ENCODE data around the gene PLEKHB2.

PLEKHB2 gene

DNA sequence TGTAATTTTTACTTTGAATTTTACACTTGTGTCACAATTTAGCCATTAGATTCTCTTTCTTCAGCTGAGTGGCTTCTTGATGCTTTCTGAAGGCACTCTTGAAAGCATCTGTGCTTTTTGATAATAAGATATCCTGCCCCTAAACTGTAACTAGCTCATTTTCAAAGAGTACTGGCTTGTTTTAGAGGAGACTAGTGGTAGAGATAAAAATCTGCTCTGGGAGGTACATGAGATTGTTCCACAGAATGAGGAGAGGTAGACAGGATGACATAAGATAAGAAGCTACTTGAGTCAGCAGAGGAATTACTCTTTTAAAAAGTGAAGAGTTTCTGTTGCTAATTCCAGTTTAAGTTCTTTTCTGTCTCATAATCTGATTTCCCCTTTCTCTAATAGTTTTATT, 10.6 kb downstream of the PLEKHB2 start:
- H3K4me1 Mint-ChIP-seq, result peaks cover 72% of the 10 kb centered on the region
- H3K4me3 Mint-ChIP-seq, result no peak overlapping the region
- no peak for DNase-seq
- H3K27ac Mint-ChIP-seq, result no peak overlapping the region
- no peak for ATAC-seq
- no peaks in the 10 kb centered on the region for H3K27me3 Mint-ChIP-seq
- H3K9me3 Mint-ChIP-seq, result peaks cover 7 to 10% of the 10 kb centered on the region in 2 donors

DNA sequence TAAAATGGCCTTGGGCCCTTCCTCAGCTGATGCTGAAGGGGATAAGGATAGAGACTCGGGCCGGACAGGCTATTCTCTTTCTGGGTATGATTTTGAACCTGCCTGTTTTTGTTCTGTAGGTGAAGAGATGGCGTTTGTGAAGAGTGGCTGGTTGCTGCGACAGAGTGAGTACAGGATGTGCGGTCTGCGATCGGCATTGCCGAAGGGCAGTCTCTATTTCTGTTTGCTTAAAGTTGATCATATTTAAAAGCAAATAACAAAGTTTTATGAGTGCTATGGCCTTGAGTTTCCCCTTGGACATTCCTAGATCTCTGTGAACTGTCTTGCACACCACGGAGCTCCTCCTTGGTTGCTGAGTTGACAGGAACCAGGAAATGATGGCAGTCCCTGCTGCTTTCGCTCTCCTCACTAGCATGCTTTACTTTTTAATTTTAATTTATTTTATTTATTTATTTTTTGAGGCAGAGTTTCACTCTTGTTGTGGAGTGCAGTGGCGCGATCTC, 15.7 kb downstream of the PLEKHB2 start:
- H3K27ac Mint-ChIP-seq, result peak overlapping the region in 1 of 2 donors; percentile 41
- no peak for DNase-seq
- no peaks in the 10 kb centered on the region for H3K9me3 Mint-ChIP-seq
- H3K4me1 Mint-ChIP-seq, result peaks cover 29% of the 10 kb centered on the region
- H3K27me3 Mint-ChIP-seq, result no peaks in the 10 kb centered on the region
- no peak overlapping the region for H3K4me3 Mint-ChIP-seq
- ATAC-seq, result no peak

DNA sequence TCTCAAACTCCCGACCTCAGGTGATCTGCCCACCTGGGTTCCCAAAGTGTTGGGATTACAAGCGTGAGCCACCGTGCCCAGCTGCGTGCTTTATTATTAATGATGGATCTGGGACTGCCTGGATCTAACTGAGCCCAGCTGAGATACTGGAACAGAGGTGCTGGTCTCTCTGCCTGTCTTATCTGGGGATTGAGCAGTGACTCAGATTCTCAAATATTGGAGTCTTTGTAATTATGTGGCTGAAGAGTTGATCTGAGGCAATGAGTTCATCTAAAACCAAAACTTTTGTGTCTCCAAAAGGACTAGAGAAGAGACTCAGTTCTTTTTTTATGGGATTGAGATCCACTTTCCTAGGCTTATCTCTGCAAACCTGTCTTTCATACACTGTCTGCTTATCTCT, 16.3 kb downstream of the PLEKHB2 start:
- ATAC-seq (no peak), DNase-seq (no peak)
- no peaks in the 10 kb centered on the region for H3K9me3 Mint-ChIP-seq
- H3K27me3 Mint-ChIP-seq, result no peaks in the 10 kb centered on the region
- no peak overlapping the region for H3K4me3 Mint-ChIP-seq
- H3K4me1 Mint-ChIP-seq, result peaks cover 29% of the 10 kb centered on the region
- H3K27ac Mint-ChIP-seq, result no peak overlapping the region

DNA sequence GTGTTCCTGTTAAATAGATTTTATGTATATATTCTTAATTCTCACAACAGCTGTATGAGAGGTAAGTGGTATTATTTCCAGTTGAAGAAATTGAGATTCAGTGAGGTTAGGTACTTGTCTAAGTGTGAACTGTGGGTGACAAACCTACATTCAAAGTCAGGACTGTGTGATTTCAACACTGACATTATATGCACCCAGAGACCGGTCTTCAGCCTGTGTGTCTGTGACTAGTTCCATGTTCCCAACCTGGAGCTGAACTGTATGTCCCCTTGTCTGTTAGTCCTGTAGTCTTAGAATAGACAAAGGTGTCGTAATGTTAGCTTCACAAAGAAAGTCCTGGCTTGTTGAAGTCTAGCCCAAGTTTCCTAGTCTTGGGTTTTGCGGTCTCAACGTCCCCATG, 17.4 kb downstream of the PLEKHB2 start:
- ATAC-seq, result no peak
- Mint-ChIP-seq H3K4me1 (peaks cover 23% of the 10 kb centered on the region), H3K27me3 (no peaks in the 10 kb centered on the region), H3K4me3 (no peak overlapping the region), H3K27ac (no peak overlapping the region), H3K9me3 (no peaks in the 10 kb centered on the region)
- DNase-seq, result no peak

DNA sequence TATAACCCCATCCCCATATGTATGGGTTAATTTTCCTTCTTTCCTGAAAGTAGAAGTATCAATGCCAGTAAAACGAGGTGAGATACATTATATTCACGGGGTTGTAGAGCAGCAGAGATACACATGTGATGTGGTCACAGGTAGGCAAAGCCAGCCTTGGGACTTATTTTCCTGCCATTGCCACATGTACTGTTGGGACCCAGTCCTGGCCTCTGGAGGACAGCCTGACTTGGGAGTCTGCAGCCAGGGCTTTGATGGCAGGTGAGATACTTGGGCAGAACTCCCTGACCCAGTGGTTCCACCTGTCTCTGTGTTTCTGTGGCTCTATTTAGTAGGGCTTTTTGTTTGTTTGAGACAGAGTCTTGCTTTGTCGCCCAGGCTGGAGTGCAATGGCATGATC, 18.1 kb downstream of the PLEKHB2 start:
- Mint-ChIP-seq H3K4me1 (peaks cover 16% of the 10 kb centered on the region), H3K27ac (no peak overlapping the region), H3K9me3 (no peaks in the 10 kb centered on the region), H3K27me3 (no peaks in the 10 kb centered on the region), H3K4me3 (no peak overlapping the region)
- ATAC-seq (no peak), DNase-seq (no peak)

DNA sequence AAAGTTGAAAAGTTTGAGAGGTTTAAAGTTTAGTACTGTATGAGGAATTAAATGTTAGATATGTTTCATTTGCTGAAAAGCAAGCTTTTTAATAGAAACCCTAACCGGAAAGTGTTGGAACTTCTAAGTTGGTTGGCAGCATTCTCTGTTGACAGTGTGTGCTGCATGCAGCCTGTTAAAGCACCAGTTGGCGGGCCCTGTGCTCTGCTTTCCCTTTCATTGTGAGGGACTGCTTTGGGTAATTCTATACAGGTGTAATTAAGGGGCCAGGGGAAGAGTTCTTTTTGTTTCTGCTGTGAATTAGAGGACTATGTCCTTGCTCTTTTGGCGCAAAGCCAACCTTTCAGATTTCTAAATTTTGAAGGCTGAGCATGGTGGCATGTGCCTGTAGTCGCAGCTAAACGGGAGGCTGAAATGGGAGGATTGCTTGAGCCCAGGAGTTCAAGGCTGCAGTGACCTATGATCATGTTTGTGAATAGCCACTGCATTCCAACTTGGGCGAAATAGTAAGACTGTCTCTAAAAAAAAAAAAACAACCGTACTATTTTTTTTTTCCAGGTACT, 20.1 kb downstream of the PLEKHB2 start:
- Mint-ChIP-seq H3K4me3 (no peak overlapping the region), H3K27me3 (no peaks in the 10 kb centered on the region), H3K4me1 (no peaks in the 10 kb centered on the region), H3K9me3 (no peaks in the 10 kb centered on the region), H3K27ac (no peak overlapping the region)
- DNase-seq (no peak), ATAC-seq (no peak)

DNA sequence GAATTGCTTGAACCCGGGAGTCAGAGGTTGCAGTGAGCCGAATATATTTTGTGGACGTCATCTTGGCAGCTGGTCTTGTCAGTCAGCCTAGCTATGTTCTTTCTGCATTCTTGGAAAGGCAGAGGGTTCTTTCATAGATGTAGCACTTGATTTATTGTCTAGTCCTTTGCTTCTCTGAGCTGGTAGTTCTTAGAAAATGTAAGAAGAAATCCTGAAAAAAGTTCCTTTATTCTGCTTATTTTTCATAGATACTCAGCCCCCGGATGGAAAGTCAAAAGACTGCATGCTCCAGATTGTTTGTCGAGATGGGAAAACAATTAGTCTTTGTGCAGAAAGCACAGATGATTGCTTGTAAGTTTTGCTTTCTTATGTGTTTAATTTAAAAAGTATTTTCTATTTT, 21.3 kb downstream of the PLEKHB2 start:
- Mint-ChIP-seq H3K27ac (no peak overlapping the region), H3K4me1 (no peaks in the 10 kb centered on the region), H3K4me3 (no peak overlapping the region), H3K9me3 (no peaks in the 10 kb centered on the region), H3K27me3 (no peaks in the 10 kb centered on the region)
- ATAC-seq, result no peak
- DNase-seq, result no peak

DNA sequence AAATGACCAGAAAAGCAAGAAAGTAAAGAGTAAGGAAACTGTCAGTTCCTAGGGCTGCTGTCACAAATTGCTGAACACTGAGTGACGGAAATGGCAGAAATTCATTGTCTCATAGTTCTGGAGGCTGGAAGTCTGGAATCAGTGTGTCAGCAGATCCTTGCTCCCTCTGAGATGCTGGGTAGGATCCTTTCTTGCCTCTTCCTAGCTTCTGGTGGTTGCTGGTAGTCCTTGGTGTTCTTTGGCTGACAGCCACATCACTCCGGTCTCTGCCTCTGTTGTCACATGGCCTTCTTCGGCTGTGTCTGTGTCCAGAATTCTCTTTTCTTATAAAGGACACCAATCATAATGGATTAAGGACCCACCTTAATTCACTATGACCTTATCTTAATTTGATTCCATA, 21.9 kb downstream of the PLEKHB2 start:
- no peaks in the 10 kb centered on the region for H3K9me3 Mint-ChIP-seq
- H3K27me3 Mint-ChIP-seq, result no peaks in the 10 kb centered on the region
- DNase-seq (no peak), ATAC-seq (no peak)
- H3K4me1 Mint-ChIP-seq, result no peaks in the 10 kb centered on the region
- H3K4me3 Mint-ChIP-seq, result no peak overlapping the region
- H3K27ac Mint-ChIP-seq, result no peak overlapping the region

DNA sequence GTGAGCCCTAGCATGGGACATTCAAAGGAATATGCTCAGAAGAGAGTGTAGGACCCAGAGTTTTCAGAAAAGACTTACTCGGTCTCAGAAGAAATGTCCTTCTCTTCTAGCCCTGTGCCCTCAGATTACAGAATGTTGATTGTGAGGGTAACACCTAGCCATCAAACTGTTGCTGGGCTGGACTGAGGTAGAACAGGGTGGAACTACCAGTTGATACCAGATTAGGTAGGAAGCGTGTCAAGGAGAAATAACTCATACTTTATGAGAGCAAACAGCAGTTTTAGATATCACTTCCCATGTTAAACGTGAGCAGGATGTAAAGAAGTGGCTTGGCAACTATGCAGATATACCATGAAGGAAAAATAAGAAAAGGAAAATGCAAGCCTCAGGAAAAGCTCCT, 22.8 kb downstream of the PLEKHB2 start:
- Mint-ChIP-seq H3K4me3 (no peak overlapping the region), H3K27me3 (no peaks in the 10 kb centered on the region), H3K9me3 (no peaks in the 10 kb centered on the region), H3K4me1 (peaks cover 6% of the 10 kb centered on the region), H3K27ac (no peak overlapping the region)
- DNase-seq (no peak), ATAC-seq (no peak)

DNA sequence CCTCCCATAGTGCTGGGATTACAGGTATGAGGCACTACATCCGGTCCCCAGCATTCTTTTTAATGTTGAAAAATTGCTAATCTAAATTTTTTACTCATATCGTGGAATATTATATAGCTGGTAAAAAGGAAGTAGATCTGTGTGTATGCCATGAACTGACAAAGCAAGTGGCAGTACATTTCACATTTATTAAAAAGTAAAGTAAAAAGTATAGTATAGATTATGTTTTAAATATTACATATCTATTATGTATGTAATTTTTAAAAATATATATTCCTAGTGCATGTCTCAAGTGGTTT, 25.1 kb downstream of the PLEKHB2 start:
- Mint-ChIP-seq H3K4me1 (peaks cover 6% of the 10 kb centered on the region), H3K9me3 (no peaks in the 10 kb centered on the region), H3K27me3 (no peaks in the 10 kb centered on the region), H3K27ac (no peak overlapping the region), H3K4me3 (no peak overlapping the region)
- no peak for DNase-seq
- ATAC-seq, result no peak

DNA sequence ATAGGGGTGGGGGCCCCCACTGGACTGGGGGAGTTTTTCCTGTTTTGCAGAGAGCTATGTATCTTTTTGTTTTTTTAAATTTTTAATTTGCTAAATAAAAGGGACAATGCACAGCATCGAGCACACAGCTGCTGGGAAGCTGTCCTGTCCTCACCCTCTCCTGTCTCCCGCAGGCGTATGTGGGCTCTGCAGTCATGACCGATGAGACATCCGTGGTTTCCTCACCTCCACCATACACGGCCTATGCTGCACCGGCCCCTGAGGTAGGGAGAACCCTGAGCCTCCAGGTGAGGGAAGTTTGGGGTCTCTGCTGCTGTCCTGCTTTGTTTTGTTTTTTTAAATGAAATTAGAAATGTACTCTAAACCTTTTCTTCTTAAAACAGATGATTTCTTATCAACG, 27.6 kb downstream of the PLEKHB2 start:
- Mint-ChIP-seq H3K4me3 (no peak overlapping the region), H3K27ac (peak overlapping the region in 1 of 2 donors; percentile 72), H3K27me3 (no peaks in the 10 kb centered on the region), H3K9me3 (no peaks in the 10 kb centered on the region), H3K4me1 (peaks cover 16% of the 10 kb centered on the region)
- no peak for DNase-seq
- peak; percentile 66 for ATAC-seq

DNA sequence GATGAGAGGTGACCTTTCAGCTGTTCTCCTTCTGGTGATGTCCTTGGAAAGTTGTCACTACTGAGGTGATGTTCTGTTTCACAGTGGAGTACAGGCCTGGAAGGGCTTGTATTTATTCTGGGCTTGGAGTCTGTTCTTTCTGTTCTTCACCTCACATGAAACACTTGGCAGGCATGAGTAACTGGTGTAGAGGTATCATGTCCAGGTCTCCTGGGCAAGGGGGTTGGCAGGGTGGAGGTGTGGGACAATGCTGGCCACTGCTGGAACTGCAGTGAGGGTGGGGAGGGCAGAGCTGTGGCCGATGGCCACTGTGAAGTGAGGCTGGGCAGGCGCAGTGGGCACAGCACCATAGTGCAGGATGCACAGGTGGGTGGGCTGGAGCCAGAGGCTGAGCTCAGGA, 35.4 kb downstream of the PLEKHB2 start:
- DNase-seq (no peak), ATAC-seq (no peak)
- Mint-ChIP-seq H3K27ac (peak overlapping the region in 1 of 2 donors; percentile 21), H3K9me3 (no peaks in the 10 kb centered on the region), H3K27me3 (no peaks in the 10 kb centered on the region), H3K4me3 (no peak overlapping the region), H3K4me1 (peaks cover 29% of the 10 kb centered on the region)

DNA sequence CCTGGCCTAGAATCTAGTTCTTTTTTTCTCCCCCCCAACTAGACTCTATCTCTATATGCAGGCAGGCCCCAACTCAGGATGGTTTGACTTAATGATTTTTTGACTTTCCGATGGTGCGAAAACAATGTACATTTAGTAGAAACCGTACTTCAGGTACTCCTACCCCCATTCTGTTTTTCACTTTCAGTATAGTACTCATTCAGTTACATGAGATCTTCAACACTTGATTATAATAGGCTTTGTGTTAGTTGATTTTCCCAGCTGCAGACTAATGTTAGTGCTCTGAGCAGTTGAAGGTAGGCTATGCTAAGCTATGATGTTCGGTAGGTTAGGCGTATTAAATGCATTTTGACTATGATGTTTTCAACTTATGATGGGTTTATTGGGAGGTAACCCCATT, 37.7 kb downstream of the PLEKHB2 start:
- Mint-ChIP-seq H3K4me1 (peaks cover 18% of the 10 kb centered on the region), H3K27me3 (no peaks in the 10 kb centered on the region), H3K27ac (no peak overlapping the region), H3K9me3 (no peaks in the 10 kb centered on the region), H3K4me3 (no peak overlapping the region)
- DNase-seq, result no peak
- no peak for ATAC-seq

DNA sequence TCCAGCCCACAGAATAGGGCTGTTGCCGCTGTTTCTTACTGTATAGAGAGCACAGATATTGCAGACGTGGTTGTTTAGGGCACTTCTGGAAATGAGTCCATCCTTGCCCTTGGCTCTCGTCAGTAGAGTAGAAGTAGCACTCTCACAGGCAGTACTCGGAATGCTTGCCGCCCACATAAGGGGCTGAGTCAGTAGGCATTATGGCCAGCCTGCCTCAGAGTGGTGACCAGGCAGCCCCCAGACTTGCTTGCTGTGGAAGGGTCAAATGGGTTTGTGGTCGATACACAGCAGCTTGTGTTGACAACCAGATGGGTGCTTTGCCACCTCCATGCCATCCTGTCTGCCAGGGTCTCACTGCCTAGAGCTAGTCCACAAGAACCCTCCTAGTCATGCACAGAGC, 38.7 kb downstream of the PLEKHB2 start:
- no peak overlapping the region for H3K4me3 Mint-ChIP-seq
- H3K9me3 Mint-ChIP-seq, result no peaks in the 10 kb centered on the region
- peaks cover 12% of the 10 kb centered on the region for H3K4me1 Mint-ChIP-seq
- no peak for ATAC-seq
- DNase-seq, result no peak
- H3K27me3 Mint-ChIP-seq, result no peaks in the 10 kb centered on the region
- H3K27ac Mint-ChIP-seq, result no peak overlapping the region

DNA sequence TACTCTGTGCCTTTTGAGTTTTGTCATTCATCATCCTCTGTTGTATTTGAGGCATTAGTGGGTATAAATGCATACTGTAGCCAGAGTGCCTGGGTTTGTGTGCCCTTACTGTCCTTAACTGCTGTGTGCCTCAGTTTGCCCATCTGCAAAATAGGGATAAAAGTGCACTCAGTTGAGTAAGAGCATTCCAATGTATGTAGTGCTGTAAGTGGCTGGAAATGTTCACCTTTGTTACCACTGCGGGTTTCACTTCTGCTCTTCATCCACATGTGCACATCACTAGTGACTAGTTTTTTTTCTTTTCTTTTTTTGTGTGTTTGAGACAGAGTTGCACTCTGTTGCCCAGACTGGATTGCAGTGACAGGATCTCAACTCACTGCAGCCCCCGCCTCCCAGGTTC, 39.9 kb downstream of the PLEKHB2 start:
- ATAC-seq, result no peak
- Mint-ChIP-seq H3K4me3 (no peak overlapping the region), H3K9me3 (no peaks in the 10 kb centered on the region), H3K27me3 (no peaks in the 10 kb centered on the region), H3K27ac (peak overlapping the region in 1 of 2 donors; percentile 80), H3K4me1 (peaks cover 12% of the 10 kb centered on the region)
- no peak for DNase-seq

DNA sequence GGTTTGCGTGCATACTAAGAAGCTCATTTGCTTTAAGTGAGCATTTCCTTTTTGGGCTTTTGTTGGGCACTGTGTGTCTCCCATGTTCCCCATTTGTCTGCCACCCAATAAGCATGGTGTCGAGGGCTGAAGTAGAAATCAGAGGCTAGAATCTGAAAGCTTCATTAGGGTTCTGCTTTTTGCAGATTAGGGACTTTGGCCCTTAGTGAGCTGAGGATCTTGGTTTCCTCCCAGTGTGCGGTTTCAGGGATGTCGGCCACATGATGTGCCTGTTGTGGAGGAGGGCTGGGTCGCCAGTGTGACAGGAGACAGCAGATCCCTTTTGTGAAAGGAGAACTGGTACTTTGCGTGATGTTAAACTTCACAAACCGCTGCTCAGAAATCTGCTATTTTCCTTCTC, 41.1 kb downstream of the PLEKHB2 start:
- Mint-ChIP-seq H3K27me3 (no peaks in the 10 kb centered on the region), H3K9me3 (no peaks in the 10 kb centered on the region), H3K4me1 (peaks cover 12% of the 10 kb centered on the region), H3K27ac (no peak overlapping the region), H3K4me3 (no peak overlapping the region)
- DNase-seq, result no peak
- no peak for ATAC-seq

DNA sequence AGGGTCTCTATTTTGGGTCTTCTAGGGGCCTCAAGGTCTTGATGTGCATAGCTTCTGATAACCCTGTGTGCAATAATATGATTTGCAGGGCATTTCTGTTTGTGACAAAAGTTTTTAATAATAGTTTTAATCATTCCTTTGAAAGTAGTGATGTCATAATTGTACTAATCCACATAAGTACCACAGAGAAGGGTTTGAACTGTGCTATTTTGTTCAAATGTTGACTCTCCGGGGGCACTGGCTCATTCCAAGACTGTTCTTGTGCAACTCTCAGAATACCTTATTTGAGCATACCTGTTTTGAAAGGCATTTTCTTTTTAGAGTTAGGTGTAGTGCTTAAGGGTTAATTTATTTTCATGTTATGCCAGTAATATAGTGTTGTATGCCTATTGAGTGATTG, 41.6 kb downstream of the PLEKHB2 start:
- Mint-ChIP-seq H3K4me3 (no peak overlapping the region), H3K27me3 (no peaks in the 10 kb centered on the region), H3K4me1 (peaks cover 11% of the 10 kb centered on the region), H3K27ac (peak overlapping the region in 1 of 2 donors; percentile 76), H3K9me3 (no peaks in the 10 kb centered on the region)
- peak; percentile 70 for ATAC-seq
- no peak for DNase-seq
